Ovary (tissue), 9 donors: ENCODE results near the gene COL28A1. TPM values are rescaled to one million over a fixed set of nuclear protein-coding genes. Genes with fewer than 3 reads are reported as not detected.

Source experiments
- DNase-seq, 5 donors: peaks; one replicate each; pipeline ENCODE4 v3.0.0-alpha.2; 2019 to 2020
- H3K27ac ChIP-seq, 2 donors: fragments of 200-600 bp; one replicate each; pipeline versions ENCODE4 v1.5.1 to v1.8.0; 2019 to 2022
- H3K27me3 ChIP-seq: fragments of 200-600 bp; one replicate; pipeline ENCODE4 v1.8.0; 2022
- H3K36me3 ChIP-seq: fragments of 200-600 bp; sonication (generic); one replicate; pipeline ENCODE4 v1.5.1; 2019
- H3K4me1 ChIP-seq: one replicate; pipeline ENCODE4 v1.8.1; 2013; ENCODE audit warnings: mild to moderate bottlenecking, moderate library complexity; ENCODE audit not compliant: insufficient read depth
- H3K4me3 ChIP-seq: fragments of 200-600 bp; sonication (generic); one replicate; pipeline ENCODE4 v1.5.1; 2017
- H3K9me3 ChIP-seq, 2 donors: fragments of 200-600 bp in 1 of 2; sonication (generic) in 1 of 2; one replicate each; pipeline versions ENCODE4 v1.5.1 to v1.8.1; 2013 to 2019; ENCODE audit warnings: mild to moderate bottlenecking in 1 of 2, moderate library complexity in 1 of 2
- EP300 ChIP-seq: sonication (generic); formaldehyde crosslinking; IDR thresholded peaks from one replicate; pipeline ENCODE4 v1.6.1; 2017; ENCODE audit warnings: antibody characterized with exemption
- POLR2A ChIP-seq: fragments of 450-650 bp; IDR thresholded peaks from one replicate; pipeline ENCODE4 v1.6.1; 2017; ENCODE audit warnings: antibody characterized with exemption, mild to moderate bottlenecking, moderate library complexity
- WGBS, 3 donors: extraction: QIAGEN DNeasy Blood & Tissue Kit in 1 of 3; methylation state at CpG; one replicate each; pipeline versions ENCODE4 v1.1.5 to v1.1.7; 2013 to 2017; 5-methylcytosine and 5-hydroxymethylcytosine counted together
- intact Hi-C, 4 donors: fragments of 100-400 bp; cut with DNase I; formaldehyde crosslinking; loops; one replicate each; pipeline versions ENCODE4 v1.11.0 to v1.15.1; 2022 to 2023
- polyA plus RNA-seq, 2 donors: library from polyadenylated mRNA; stranded (reverse); fragments of 200-250 nt in 1 of 2; fragments of 350-450 nt in 1 of 2; fragmentation: Illumina TruSeq in 1 of 2; extraction: RNeasy Lipid Tissue Mini Kit (QIAGEN cat#74804) in 1 of 2; gene quantifications; one replicate each; pipeline ENCODE4 v1.2.3, GENCODE V29; 2013 to 2014
- total RNA-seq, 7 donors: library from RNA; depleted of rRNA in 2 of 7; stranded (reverse); fragments of >200 nt in 2 of 7; fragmentation: NEBNext Ultra II Directional in 3 of 7; extraction: Animal tissue kit (Norgen Biotek cat#: 25700) in 3 of 7; gene quantifications; one replicate each; pipeline versions ENCODE4 v1.1.0 to v1.2.4, GENCODE V29; 2016 to 2023
- TF ChIP-seq, protein P1 (sequence below), 3 donors: fragments of 450-650 bp in 2 of 3; fragments of 200-600 bp in 1 of 3; IDR thresholded peaks; one replicate each; pipeline versions ENCODE4 v1.5.1 to v1.8.0; 2016 to 2022; ENCODE audit warnings: antibody characterized with exemption in 3 of 3, mild to moderate bottlenecking in 1 of 3
- donor health status: DM: no; HTN: no; CAD: no; lungs with moderate emphysema.
- donor health status: DM: no; HTN: no; CAD: no.
- donor health status: Bipolar disorder and iron deficiency.
- donor health status: DM: yes; HTN: yes; CAD: no.
- donor health status: DM: no; HTN: no; CAD: no.
- donor health status: DM: yes; HTN: yes; CAD: no.

The COL28A1 gene
- total and polyA plus RNA-seq, 9 donors = 0.29 to 4.2 (median 1.4) TPM

DNA sequence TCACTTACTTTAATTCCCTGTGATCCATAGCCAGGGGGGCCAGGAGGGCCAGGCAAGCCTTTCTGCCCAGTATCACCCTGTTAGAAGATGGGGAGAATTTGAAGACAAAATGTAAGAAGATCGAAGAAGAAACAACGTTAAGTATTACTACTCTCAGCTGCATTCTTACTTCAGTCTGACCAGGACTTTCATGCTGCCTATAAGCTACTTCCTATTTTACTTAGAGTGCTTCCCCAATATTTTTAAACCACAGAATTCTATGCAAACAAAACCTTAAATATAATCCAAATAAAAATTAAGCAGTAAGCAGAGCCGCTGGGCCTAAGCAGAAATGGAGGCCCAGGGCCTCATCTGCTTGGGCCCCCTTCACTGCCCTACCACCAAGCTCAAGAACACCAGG lies 117.8 kb downstream of the COL28A1 start:
- 94 to 97% (median 96%) methylated on average over 3 of the region's 3 CpGs for WGBS, 3 donors
- no peak for DNase-seq
- no peaks in the 10 kb centered on the region for H3K9me3 ChIP-seq
- no peak overlapping the region for H3K27ac ChIP-seq
- H3K4me1 ChIP-seq = no peaks in the 10 kb centered on the region
- no peaks in the 10 kb centered on the region for H3K27me3 ChIP-seq
- TF ChIP-seq, protein P1, sequence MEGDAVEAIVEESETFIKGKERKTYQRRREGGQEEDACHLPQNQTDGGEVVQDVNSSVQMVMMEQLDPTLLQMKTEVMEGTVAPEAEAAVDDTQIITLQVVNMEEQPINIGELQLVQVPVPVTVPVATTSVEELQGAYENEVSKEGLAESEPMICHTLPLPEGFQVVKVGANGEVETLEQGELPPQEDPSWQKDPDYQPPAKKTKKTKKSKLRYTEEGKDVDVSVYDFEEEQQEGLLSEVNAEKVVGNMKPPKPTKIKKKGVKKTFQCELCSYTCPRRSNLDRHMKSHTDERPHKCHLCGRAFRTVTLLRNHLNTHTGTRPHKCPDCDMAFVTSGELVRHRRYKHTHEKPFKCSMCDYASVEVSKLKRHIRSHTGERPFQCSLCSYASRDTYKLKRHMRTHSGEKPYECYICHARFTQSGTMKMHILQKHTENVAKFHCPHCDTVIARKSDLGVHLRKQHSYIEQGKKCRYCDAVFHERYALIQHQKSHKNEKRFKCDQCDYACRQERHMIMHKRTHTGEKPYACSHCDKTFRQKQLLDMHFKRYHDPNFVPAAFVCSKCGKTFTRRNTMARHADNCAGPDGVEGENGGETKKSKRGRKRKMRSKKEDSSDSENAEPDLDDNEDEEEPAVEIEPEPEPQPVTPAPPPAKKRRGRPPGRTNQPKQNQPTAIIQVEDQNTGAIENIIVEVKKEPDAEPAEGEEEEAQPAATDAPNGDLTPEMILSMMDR (IDR thresholded peaks at IDR 0.05) = no peak
- TF ChIP-seq EP300 (no peak), POLR2A (no peak)
- intact Hi-C loops = no loop called here
- H3K4me3 ChIP-seq = no peak overlapping the region
- no peaks in the 10 kb centered on the region for H3K36me3 ChIP-seq

DNA sequence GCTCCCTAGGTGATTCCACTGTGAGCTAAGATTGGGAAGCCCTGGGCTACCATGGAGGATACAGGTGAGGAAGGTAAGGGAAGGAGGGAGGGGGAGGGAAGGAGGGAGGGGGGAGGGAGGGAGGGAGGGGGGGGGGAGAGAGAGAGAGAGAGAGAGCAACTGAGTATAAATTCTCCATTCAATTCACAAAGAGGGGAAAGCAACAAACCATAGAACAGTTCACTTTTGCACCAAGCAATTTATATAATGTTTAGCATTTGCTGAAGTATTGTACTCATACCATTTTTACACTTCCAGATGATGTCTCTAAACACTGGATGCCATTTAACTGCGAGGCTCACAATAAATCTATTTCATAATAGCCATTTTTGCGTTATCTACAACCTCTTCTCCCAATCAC lies 118.3 kb downstream of the COL28A1 start:
- H3K4me1 ChIP-seq = no peaks in the 10 kb centered on the region
- no peaks in the 10 kb centered on the region for H3K9me3 ChIP-seq
- intact Hi-C loops = no loop called here
- no peak overlapping the region for H3K4me3 ChIP-seq
- no peak overlapping the region for H3K27ac ChIP-seq
- DNase-seq = no peak
- TF ChIP-seq EP300 (no peak), POLR2A (no peak)
- TF ChIP-seq, protein P1 (IDR thresholded peaks at IDR 0.05) = no peak
- no peaks in the 10 kb centered on the region for H3K36me3 ChIP-seq
- no peaks in the 10 kb centered on the region for H3K27me3 ChIP-seq
- WGBS, 3 donors = 90 to 92% (median 92%) methylated on average over 2 of the region's 2 CpGs

DNA sequence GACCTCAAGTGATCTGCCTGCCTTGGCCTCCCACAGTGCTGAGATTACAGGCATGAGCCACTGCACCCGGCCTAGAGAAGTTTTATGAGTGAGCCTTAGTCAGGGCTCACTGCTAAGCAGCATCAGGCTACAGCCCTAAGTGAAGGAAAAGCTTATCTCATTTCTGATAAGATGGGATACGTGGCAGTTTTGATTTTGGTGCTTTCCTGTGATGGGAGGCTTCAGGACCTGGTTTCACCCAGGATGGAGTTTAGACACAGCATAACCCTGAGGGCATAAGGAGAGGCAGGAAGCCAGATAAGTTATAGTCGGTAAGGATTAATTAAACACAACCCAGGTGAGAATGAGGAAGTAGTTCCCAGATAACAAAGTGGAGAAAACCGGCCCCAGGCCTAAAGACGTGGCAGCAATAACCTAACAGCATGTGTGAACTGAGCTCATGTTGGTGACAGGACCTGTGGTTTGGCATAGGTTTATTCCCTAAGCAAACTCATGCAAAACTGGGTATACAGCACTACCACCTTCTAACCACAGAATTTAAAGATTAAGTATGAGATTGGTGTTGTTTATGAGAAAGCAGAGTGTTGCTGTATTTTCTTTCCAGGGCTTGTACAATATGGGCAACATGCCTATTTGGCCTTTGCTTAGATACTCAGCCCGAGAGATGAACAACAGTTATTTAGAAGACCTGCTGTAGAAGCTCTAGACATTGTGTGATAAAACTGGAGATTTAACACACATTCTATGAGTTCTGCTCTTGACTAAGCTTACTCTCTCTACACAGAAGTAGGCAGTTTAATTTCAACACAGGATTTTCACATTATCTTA lies 119.4 kb downstream of the COL28A1 start:
- H3K27ac ChIP-seq = no peak overlapping the region
- no peak for DNase-seq
- 29 to 38% (median 29%) methylated on average over 6 of the region's 6 CpGs for WGBS, 3 donors

DNA sequence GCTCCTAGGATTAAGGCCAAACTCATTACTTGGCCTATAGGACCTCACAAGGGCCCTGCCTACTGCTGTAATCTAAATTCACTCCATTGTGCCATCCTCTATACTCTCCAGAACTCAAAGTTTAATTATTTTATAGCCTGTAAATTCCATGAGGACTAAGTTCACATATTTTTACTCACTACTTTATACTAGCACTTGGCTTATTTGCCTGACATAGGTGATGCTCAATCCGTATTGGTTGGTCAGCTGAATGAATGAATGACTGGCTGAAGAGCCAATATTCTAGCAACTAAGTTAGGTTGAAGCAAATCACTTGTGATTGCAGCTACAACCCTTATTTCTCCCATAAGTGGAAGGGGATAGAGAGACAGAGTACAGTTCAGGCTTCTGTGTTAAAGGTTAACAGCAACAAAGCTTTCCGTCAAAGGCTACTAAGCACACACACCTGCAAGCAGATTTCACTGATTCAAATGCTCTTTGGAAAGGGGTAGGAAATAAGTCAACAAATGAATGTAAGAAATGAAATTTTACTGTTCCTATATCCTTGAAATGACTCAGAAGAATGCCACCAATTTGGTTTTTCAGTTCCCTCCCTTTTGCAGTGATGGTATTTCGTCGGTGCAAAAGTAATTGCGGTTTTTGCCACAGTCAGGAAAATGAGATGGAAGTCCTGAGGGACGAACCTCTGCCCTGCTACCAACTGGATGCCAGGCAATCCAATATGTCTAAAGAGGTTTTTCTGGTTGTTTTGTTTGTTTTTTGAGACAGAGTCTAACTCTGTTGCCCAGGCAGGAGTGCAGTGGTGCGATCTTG lies 120.7 kb downstream of the COL28A1 start:
- H3K27ac ChIP-seq = no peak overlapping the region
- intact Hi-C loops = no loop called here
- H3K9me3 ChIP-seq = no peaks in the 10 kb centered on the region
- no peak for DNase-seq
- TF ChIP-seq, protein P1 (IDR thresholded peaks at IDR 0.05) = no peak
- no peak for TF ChIP-seq EP300
- no peak for TF ChIP-seq POLR2A
- no peaks in the 10 kb centered on the region for H3K36me3 ChIP-seq
- WGBS, 3 donors = 93 to 95% (median 94%) methylated on average over 7 of the region's 7 CpGs
- no peaks in the 10 kb centered on the region for H3K27me3 ChIP-seq
- H3K4me3 ChIP-seq = no peak overlapping the region
- no peaks in the 10 kb centered on the region for H3K4me1 ChIP-seq

More for the DNA sequence above, 119.4 kb downstream of the COL28A1 start:
- Histone ChIP-seq H3K36me3 (no peaks in the 10 kb centered on the region), H3K9me3 (no peaks in the 10 kb centered on the region), H3K27me3 (no peaks in the 10 kb centered on the region), H3K4me1 (no peaks in the 10 kb centered on the region), H3K4me3 (no peak overlapping the region)
- intact Hi-C loops = no loop called here
- TF ChIP-seq EP300 (no peak), POLR2A (no peak)
- TF ChIP-seq, protein P1 (IDR thresholded peaks at IDR 0.05) = no peak
